Activated CD4-positive, alpha-beta T cell treated with anti-CD3 and anti-CD28 coated beads, Interleukin-2, amount 10 ng/mL, durations not matched to agents 24 days and 14 days (primary cell): ENCODE results near the gene COPZ1. TPM values are rescaled to one million over a fixed set of nuclear protein-coding genes. Genes with fewer than 3 reads are reported as not detected.
A peak's percentile ranks its signal among the peaks of the same experiment; 100 is the strongest.

Source experiments
- DNase-seq: peaks from one replicate; pipeline ENCODE4 v3.0.0; 2022
- H3K27ac Mint-ChIP-seq: one replicate; pipeline ENCODE4 v1.8.0; 2022; ENCODE audit warnings: mild to moderate bottlenecking, mixed read lengths
- H3K27me3 Mint-ChIP-seq: one replicate; pipeline ENCODE4 v1.8.0; 2022; ENCODE audit warnings: mixed read lengths
- H3K36me3 Mint-ChIP-seq: one replicate; pipeline ENCODE4 v1.8.0; 2022; ENCODE audit warnings: low read depth, mild to moderate bottlenecking, mixed read lengths
- H3K4me1 Mint-ChIP-seq: one replicate; pipeline ENCODE4 v1.8.0; 2021; ENCODE audit warnings: mixed read lengths
- H3K4me3 Mint-ChIP-seq: one replicate; pipeline ENCODE4 v1.8.0; 2022; ENCODE audit warnings: mild to moderate bottlenecking, moderate library complexity, mixed read lengths
- H3K9me3 Mint-ChIP-seq: one replicate; pipeline ENCODE4 v1.8.0; 2021; ENCODE audit warnings: mixed read lengths
- intact Hi-C: fragments of 100-400 bp; cut with micrococcal nuclease; formaldehyde crosslinking; loops from one replicate; pipeline ENCODE4 v1.15.1; 2023
- total RNA-seq: library from RNA; stranded (reverse); gene quantifications from 2 replicates; pipeline ENCODE4 v1.2.3, GENCODE V29; 2022

Gene COPZ1
- total RNA-seq, 1 donor from 2014 or later, result 116 TPM

DNA sequence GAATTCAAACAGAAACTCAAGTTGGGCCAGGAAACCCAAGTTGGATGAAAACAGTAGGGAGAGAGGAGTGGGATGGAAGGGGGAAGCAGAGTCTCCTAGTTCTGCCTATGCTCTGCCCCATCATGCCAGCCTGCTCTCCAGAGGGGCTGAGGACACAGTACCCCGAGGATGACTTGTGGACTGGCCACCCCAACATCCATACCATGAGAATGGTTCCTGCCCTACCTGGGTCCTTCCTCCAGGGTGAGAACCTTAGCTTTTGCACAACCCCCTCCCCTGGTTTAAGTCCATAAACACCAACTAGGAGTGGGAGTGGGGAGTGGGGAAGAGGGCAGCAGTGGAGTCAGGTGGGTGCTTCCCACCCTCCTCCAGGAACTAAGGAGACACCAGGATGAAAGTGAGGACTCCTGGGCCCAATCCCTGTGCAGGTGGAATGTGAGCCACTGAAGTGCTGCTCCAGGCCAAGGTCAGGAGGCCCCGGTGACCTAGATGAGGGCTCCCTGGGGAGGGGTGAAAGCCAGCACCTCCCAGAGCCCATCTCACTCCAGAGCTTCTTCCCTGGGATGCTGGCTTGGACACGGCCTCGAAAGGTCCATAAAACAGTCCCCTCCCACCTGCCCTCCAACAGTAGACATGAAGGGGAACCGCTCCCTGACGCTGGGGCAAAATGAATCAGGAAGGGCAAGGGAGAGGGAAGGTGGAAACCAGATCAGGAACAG, 53.0 kb downstream of the COPZ1 start:
- H3K27ac Mint-ChIP-seq, result no peak overlapping the region
- no peaks in the 10 kb centered on the region for H3K9me3 Mint-ChIP-seq
- H3K36me3 Mint-ChIP-seq, result no peaks in the 10 kb centered on the region
- no peak for DNase-seq
- peaks cover 8% of the 10 kb centered on the region for H3K27me3 Mint-ChIP-seq
- peak overlapping the region; percentile 66 for H3K4me3 Mint-ChIP-seq
- intact Hi-C loops, result loop anchor here (2.0 kb wide), 1 partner anchor 21 kb away; no protein-coding TSS in a partner anchor
- peaks cover 27% of the 10 kb centered on the region for H3K4me1 Mint-ChIP-seq

DNA sequence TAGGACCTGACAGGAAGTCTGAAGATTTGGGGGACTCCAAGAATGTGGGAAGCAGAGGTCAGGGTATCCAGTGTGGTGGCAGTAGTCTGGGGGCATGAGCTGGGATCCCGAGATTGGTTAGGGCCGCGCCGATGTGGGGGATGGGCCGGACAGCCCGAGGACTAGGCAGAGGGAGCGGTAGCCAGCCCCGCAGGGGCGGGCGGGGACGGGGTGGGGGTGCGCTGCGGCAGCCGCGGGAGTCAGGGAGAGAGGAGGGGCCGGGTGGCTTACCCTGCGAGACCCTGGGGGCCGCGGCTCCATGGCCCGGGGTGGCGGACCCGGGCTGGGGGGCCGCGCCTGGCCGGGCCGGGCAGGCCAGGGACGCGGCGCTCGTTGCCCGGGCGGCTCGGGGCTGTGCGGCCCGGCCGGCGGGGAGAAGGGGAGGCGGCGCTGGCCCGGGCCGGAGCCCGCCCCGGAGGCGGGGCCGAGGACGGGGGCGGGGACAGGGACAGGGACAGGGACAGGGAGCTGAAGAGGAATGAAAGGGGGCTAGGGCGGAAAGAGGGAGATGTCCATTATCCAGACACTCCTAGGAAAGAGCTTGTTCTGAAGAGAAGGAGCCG, 54.0 kb downstream of the COPZ1 start:
- intact Hi-C loops, result loop anchor here (2.0 kb wide), 1 partner anchor 20 kb away; no protein-coding TSS in a partner anchor
- peak overlapping the region; percentile 75 for H3K4me3 Mint-ChIP-seq
- H3K27me3 Mint-ChIP-seq, result peaks cover 8% of the 10 kb centered on the region
- no peak overlapping the region for H3K27ac Mint-ChIP-seq
- no peaks in the 10 kb centered on the region for H3K36me3 Mint-ChIP-seq
- DNase-seq, result peak; percentile 84
- peaks cover 24% of the 10 kb centered on the region for H3K4me1 Mint-ChIP-seq
- no peaks in the 10 kb centered on the region for H3K9me3 Mint-ChIP-seq

DNA sequence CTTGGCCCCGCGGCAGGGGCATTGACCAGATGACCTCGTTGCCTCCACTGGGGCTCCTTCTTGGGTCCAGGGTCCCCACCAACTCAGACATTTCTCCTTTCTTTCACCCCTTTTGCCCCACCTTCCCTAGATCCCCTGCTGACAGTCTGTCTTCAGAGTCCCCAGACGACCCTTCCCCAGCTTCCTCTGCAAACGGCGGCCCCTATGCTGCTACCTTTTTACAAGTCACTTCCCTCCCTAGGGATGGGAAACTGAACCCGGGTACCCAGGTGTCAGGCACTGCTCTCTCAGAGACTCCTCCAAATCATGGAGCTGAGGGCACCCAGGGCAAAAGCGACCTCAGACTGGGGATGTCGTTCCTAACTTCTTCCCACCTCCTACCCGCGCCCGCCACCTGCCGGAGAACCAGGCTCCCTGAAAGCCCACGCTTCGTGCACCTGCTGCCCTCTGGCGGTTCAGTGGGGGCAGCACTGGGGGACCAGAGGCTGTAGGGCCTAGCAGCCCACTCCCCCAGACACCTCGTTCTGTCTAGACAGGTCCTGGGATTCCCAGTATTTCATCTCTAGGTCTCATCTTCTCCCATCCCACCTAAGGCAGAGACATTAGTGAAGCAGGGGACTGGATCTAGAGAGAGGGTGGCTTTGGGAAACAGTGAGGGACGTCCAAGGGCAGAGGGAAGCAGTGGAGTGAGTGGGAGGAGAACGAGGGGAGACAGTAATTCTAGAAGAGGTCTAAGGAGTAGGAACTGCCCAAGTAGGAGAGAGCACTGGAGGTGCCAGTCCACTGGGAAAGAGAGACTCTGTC, 54.7 kb downstream of the COPZ1 start:
- peak; percentile 97 for DNase-seq

DNA sequence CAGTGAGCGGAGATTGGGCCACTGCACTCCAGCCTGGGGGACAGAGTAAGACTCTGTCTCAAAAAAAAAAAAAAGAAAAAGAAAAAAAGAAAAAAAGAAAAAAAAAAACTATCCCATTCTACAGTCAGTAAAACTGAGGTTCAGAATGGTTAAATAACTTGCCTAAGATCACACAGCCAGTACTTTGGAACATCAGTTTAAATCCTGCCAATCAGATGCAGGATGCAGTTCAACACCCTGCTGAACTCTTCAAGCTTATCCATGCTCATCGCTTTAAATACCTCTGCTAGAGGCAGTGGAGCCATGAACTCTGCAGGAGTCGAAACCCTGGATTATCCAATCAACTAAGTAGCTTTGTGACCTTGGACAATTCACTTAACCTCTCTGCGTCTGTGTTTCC, 56.2 kb downstream of the COPZ1 start:
- H3K36me3 Mint-ChIP-seq, result no peaks in the 10 kb centered on the region
- H3K27ac Mint-ChIP-seq, result no peak overlapping the region
- H3K4me1 Mint-ChIP-seq, result peaks cover 20% of the 10 kb centered on the region
- H3K9me3 Mint-ChIP-seq, result no peaks in the 10 kb centered on the region
- peaks cover 8% of the 10 kb centered on the region for H3K27me3 Mint-ChIP-seq
- no peak for DNase-seq
- intact Hi-C loops, result no loop called here
- no peak overlapping the region for H3K4me3 Mint-ChIP-seq

More for the DNA sequence above, 54.7 kb downstream of the COPZ1 start:
- H3K9me3 Mint-ChIP-seq, result no peaks in the 10 kb centered on the region
- peaks cover 8% of the 10 kb centered on the region for H3K27me3 Mint-ChIP-seq
- peaks cover 20% of the 10 kb centered on the region for H3K4me1 Mint-ChIP-seq
- intact Hi-C loops, result loop anchor here (2.0 kb wide), 1 partner anchor 19 kb away; no protein-coding TSS in a partner anchor
- H3K4me3 Mint-ChIP-seq, result peak overlapping the region; percentile 75
- no peaks in the 10 kb centered on the region for H3K36me3 Mint-ChIP-seq
- H3K27ac Mint-ChIP-seq, result peak overlapping the region; percentile 34

DNA sequence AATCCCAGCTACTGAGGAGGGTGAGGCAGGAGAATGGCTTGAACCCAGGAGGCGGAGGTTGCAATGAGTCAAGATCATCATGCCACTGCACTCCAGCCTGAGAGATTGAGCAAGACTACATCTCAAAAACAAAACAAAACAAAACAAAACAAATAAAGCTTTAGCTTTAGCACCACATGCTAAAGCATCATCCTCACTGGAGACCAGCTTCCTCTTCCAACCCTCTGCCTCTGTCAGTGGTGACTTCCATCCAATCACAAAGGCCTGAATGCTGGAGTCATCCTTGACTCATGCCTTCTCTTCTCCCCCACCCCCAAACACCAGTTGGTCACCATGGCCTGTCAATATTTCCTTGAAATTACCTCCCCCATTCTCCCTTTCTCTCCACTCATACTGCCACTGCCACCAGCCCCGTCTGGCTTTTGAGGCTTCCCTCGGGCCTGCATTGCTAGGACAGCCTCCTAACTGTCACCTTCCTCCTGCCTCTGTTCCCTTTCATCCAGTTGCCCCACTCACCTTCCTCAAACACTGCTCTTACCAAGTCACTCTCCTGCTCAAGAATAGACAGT, 58.2 kb downstream of the COPZ1 start:
- no peak for DNase-seq
- H3K27me3 Mint-ChIP-seq, result peaks cover 3% of the 10 kb centered on the region
- H3K36me3 Mint-ChIP-seq, result no peaks in the 10 kb centered on the region
- H3K27ac Mint-ChIP-seq, result peak overlapping the region; percentile 1
- H3K9me3 Mint-ChIP-seq, result no peaks in the 10 kb centered on the region
- intact Hi-C loops, result no loop called here
- H3K4me1 Mint-ChIP-seq, result peaks cover 20% of the 10 kb centered on the region
- H3K4me3 Mint-ChIP-seq, result no peak overlapping the region

GRCh38 chr12:54384591-54385041, 59.7 kb downstream of the COPZ1 start, which contains the start of gene ZNF385A:
Gene ZNF385A, minus strand, starts transcription at chr12:54384733. Its CDS starts 219 bp downstream, at chr12:54384514.
- no peak within 1 kb of the TSS for H3K4me3 Mint-ChIP-seq
- H3K36me3 Mint-ChIP-seq, result no peaks in the 10 kb centered on the region
- no peaks in the 10 kb centered on the region for H3K27me3 Mint-ChIP-seq
- H3K9me3 Mint-ChIP-seq, result no peaks in the 10 kb centered on the region
- DNase-seq, result no peak
- intact Hi-C loops, result no loop called here
- peak within 1 kb of the TSS; percentile 51 for H3K27ac Mint-ChIP-seq
- H3K4me1 Mint-ChIP-seq, result peaks cover 12% of the 10 kb centered on the region

- H3K9me3 Mint-ChIP-seq, result no peaks in the 10 kb centered on the region
- H3K36me3 Mint-ChIP-seq, result no peaks in the 10 kb centered on the region
- DNase-seq, result no peak
- no peak overlapping the region for H3K27ac Mint-ChIP-seq
- H3K4me1 Mint-ChIP-seq, result peaks cover 11% of the 10 kb centered on the region
- no peak overlapping the region for H3K4me3 Mint-ChIP-seq
- H3K27me3 Mint-ChIP-seq, result no peaks in the 10 kb centered on the region
- intact Hi-C loops, result no loop called here
Measured at GRCh38 chr12:54385251-54385914, 60.5 kb downstream of the COPZ1 start.

DNA sequence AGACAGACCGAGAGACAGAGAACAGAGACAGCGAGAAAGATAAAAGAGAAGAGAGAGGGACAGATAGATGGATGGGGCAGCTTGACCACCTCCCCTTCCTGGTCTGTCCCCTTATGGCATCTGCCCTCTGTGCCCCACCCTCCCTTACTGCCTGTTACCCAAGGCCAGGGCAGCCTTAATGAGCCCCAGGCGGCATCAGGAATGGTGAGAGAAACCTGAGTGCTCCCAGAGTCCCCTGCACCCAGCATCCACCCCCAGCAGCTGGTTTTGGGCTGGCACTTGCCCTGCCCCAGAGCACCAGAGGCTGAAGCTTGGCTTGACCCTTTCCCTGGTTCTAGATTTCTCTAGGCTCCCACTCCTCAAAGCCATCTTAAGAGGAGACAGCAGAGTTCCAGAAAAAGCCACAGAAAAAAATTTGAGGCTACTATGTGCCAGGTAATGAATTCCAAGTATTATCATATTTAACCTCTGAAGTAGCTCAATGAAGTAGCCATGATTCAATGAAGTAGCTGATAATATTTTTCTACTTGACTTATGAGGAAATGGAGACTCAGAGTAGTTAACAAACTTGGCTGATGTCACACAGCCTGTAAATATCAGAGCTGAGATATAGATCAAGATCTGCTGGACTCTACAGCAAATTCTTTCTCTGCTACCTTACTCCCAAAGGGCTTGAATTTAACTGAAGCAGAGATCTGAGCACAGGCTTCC, 61.6 kb downstream of the COPZ1 start:
- H3K27ac Mint-ChIP-seq, result no peak overlapping the region

DNA sequence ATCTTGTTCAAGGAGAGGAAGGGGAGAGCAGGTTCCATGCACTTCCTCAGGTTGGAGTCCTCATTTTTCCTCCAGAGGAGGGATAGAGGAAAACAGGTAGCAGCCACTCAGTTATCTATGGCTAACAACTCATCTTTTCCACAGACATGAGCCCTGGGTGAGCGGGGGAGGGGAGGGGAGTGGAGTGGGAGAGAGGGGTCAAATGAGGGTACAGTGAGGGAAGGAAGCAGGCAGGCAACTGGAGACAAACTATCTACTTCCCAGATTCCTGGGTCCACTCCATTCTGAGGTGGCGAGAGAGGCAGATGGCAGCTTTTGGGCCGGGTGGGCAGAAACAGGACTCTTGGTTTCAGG, 62.2 kb downstream of the COPZ1 start:
- Mint-ChIP-seq H3K27me3 (no peaks in the 10 kb centered on the region), H3K4me3 (no peak overlapping the region), H3K9me3 (no peaks in the 10 kb centered on the region), H3K36me3 (peaks cover 5% of the 10 kb centered on the region), H3K4me1 (peaks cover 18% of the 10 kb centered on the region), H3K27ac (no peak overlapping the region)
- DNase-seq, result no peak
- intact Hi-C loops, result no loop called here

More for the DNA sequence above, 61.6 kb downstream of the COPZ1 start:
- no peak for DNase-seq
- Mint-ChIP-seq H3K36me3 (peaks cover under 1% of the 10 kb centered on the region), H3K4me3 (no peak overlapping the region), H3K27me3 (no peaks in the 10 kb centered on the region), H3K4me1 (peaks cover 14% of the 10 kb centered on the region), H3K9me3 (no peaks in the 10 kb centered on the region)
- intact Hi-C loops, result no loop called here

DNA sequence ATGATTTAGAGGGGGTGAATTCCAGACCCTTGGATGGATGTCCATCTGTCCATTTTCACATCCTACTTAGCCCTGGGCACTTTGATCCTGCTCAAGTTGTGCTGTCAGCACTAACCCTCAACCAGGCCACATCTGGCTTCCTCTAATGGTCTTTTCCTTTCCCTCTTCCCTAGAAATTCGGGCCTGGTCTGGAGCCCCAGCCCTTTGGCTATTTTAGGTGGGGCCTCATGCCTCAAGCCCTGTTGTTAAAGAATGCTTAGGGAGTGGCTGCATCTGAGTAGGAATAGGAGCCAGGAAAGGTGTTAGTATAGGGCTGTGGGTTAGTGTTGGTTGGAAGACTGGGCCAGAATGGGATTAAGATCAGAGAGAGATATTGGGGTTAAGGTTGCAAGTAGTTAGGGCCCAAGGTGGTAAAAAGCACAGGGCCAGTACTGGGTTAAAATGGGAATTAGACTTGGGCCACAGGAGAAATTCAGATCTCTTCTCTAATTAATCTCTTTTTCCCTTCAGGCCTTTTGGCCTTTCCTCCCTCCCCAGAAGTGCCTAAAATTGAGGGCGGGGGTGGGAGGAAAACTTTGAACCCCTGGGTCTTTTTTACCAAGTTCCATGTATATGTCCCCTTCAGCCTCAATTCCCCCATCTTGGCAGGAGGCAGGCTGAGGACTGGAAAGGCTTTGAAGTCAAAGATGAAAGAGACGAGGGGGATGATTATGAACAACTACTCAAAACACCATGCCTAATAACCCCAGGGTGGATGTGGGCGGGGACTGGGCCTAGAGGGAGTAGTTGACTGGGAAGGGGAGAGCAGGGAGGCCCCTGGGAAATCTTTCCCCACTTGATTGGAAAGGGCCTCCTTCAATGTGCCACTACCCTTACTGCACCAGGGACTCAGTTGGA, 63.6 kb downstream of the COPZ1 start:
- no peak overlapping the region for H3K4me3 Mint-ChIP-seq
- H3K27me3 Mint-ChIP-seq, result no peaks in the 10 kb centered on the region
- H3K9me3 Mint-ChIP-seq, result no peaks in the 10 kb centered on the region
- no peak for DNase-seq
- peaks cover 16% of the 10 kb centered on the region for H3K4me1 Mint-ChIP-seq
- peaks cover 5% of the 10 kb centered on the region for H3K36me3 Mint-ChIP-seq
- H3K27ac Mint-ChIP-seq, result no peak overlapping the region
- intact Hi-C loops, result no loop called here

- DNase-seq, result no peak
- H3K4me3 Mint-ChIP-seq, result no peak overlapping the region
- H3K4me1 Mint-ChIP-seq, result peaks cover 22% of the 10 kb centered on the region
- H3K27me3 Mint-ChIP-seq, result no peaks in the 10 kb centered on the region
- intact Hi-C loops, result no loop called here
- H3K36me3 Mint-ChIP-seq, result peaks cover 8% of the 10 kb centered on the region
- no peak overlapping the region for H3K27ac Mint-ChIP-seq
- H3K9me3 Mint-ChIP-seq, result no peaks in the 10 kb centered on the region
Measured at GRCh38 chr12:54389134-54389508, 64.2 kb downstream of the COPZ1 start.

GRCh38 chr12:54389607-54390175, 64.8 kb downstream of the COPZ1 start:
- peaks cover 13% of the 10 kb centered on the region for H3K36me3 Mint-ChIP-seq
- DNase-seq, result no peak
- H3K4me3 Mint-ChIP-seq, result peak overlapping the region; percentile 38
- intact Hi-C loops, result no loop called here
- H3K27ac Mint-ChIP-seq, result peak overlapping the region; percentile 11
- H3K27me3 Mint-ChIP-seq, result no peaks in the 10 kb centered on the region
- H3K9me3 Mint-ChIP-seq, result no peaks in the 10 kb centered on the region
- peaks cover 27% of the 10 kb centered on the region for H3K4me1 Mint-ChIP-seq
